IPS-20b (cell line): ENCODE data around the gene CDH13.

ENCODE experiments used
- H3K27ac ChIP-seq: one replicate; pipeline ENCODE4 v1.5.1; 2013; ENCODE audit warnings: low read length
- H3K27me3 ChIP-seq: 2 replicates; pipeline ENCODE4 v1.6.1; 2013; ENCODE audit warnings: mild to moderate bottlenecking, low read length, inconsistent platforms; ENCODE audit not compliant: insufficient read depth
- H3K36me3 ChIP-seq: 2 replicates; pipeline ENCODE4 v1.6.1; 2013; ENCODE audit warnings: low read depth, mild to moderate bottlenecking, inconsistent platforms, low read length, moderate library complexity; ENCODE audit not compliant: insufficient read depth
- H3K4me1 ChIP-seq: 2 replicates; pipeline ENCODE4 v1.6.1; 2013; ENCODE audit warnings: mild to moderate bottlenecking, control low read depth, inconsistent platforms, low read length, moderate library complexity; ENCODE audit not compliant: insufficient read depth
- H3K4me3 ChIP-seq: 2 replicates; pipeline ENCODE4 v1.5.1; 2013; ENCODE audit warnings: mild to moderate bottlenecking, low read length, inconsistent platforms
- H3K9ac ChIP-seq: 2 replicates; pipeline ENCODE4 v1.6.1; 2013; ENCODE audit warnings: low read depth, mild to moderate bottlenecking, inconsistent platforms, low read length, moderate library complexity
- H3K9me3 ChIP-seq: 2 replicates; pipeline ENCODE4 v1.6.1; 2013; ENCODE audit warnings: mild to moderate bottlenecking, low read depth, low read length, inconsistent platforms; ENCODE audit not compliant: insufficient read depth

The CDH13 gene

DNA sequence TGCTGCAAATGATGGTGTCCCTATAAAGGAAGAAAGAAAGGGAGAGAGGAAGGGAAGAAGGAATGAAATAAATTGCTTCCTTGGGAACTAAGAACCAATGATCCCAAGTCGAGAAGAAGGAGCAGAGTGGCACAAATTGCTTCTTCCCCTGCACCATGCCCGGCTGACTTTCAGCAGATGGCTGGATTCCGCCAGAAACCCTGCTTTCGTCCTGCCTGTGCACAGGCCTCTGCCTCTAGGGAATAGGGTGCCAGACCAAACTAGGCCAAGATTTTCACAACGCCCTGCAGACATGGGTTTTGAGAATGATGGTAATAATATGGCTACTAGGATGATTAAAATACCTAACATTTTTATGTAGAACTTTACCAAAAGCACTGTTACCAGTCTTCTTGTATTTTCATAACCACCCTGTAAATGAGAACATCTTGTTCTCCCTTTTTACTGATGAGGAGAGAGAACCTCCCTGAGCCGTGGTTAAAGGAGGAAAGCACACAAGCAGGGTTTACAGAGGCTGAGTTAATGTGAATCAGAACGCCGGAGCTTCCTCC lies 1058.9 kb downstream of the CDH13 start:
- H3K9ac ChIP-seq = no peak overlapping the region
- H3K4me3 ChIP-seq = no peak overlapping the region
- H3K27me3 ChIP-seq = no peaks in the 10 kb centered on the region
- peaks cover 5% of the 10 kb centered on the region; the same call in 1 of the 2 replicates for H3K4me1 ChIP-seq
- no peaks in the 10 kb centered on the region for H3K9me3 ChIP-seq
- no peaks in the 10 kb centered on the region for H3K36me3 ChIP-seq
- H3K27ac ChIP-seq = no peak overlapping the region

DNA sequence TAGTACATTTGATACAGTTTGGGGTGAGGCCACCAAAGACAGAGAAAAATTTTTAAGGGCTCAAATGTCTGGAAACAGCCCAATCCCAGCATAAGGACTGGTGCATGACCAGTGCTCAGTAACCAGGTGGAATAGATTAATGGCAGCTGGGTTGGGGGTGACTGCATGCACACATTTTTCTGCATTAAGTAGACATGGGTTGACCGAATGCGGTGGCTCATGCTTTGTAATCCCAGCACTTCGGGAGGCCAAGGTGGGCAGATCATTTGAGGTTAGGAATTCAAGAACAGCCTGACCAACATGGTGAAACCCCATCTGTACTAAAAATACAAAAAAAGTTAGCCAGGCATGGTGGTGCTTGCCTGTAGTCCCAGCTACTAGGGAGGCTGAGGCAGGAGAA lies 1060.0 kb downstream of the CDH13 start:
- Histone ChIP-seq H3K36me3 (no peaks in the 10 kb centered on the region), H3K4me1 (no peaks in the 10 kb centered on the region; the same call in 1 of the 2 replicates), H3K27me3 (no peaks in the 10 kb centered on the region), H3K4me3 (no peak overlapping the region), H3K9ac (no peak overlapping the region), H3K27ac (no peak overlapping the region), H3K9me3 (no peaks in the 10 kb centered on the region)

DNA sequence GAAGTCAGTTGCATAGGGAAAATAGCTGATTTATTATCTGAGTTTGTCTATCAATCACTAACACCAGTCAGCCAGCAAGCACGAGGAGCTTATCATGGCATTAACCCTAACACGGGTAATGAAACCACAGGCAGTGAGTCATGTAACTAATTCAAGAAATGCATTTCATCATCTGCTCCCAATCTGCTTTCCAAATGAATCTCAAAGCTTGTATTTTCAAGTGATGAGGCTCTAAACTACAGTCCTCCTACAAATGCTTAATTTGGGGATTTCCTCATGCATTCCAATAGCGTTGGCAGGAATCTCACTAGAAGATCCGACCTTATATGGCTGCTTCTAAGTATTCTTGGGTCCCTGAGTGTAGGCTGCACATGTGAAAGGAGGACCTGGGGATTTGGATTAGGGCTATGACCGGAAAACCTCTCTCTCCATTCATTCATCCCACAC lies 1062.6 kb downstream of the CDH13 start:
- Histone ChIP-seq H3K4me1 (no peaks in the 10 kb centered on the region), H3K9me3 (no peaks in the 10 kb centered on the region), H3K4me3 (no peak overlapping the region), H3K36me3 (no peaks in the 10 kb centered on the region), H3K27ac (no peak overlapping the region), H3K9ac (no peak overlapping the region; the same call in 1 of the 2 replicates), H3K27me3 (no peaks in the 10 kb centered on the region)

DNA sequence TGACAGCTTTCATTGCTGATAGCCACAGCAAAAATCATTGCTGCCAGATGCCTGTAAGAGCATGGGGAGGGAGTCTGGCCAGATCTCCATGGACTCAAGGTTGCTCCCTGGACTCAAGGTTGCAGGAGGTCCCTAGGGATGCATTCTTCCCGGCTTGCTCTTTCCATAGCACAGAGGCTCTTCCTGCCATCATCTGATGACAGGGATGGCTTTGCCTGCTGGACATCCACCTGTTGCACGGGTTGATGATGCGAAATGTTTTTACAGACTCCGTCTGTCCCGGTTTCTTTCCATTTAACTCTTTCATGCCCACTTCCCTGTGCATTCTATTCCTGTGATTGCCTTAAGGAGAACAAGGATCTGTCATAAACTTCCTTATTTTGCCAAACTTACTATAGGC lies 1065.5 kb downstream of the CDH13 start:
- no peaks in the 10 kb centered on the region for H3K27me3 ChIP-seq
- H3K27ac ChIP-seq = no peak overlapping the region
- no peaks in the 10 kb centered on the region for H3K36me3 ChIP-seq
- H3K4me3 ChIP-seq = no peak overlapping the region
- H3K9ac ChIP-seq = no peak overlapping the region
- H3K9me3 ChIP-seq = no peaks in the 10 kb centered on the region
- no peaks in the 10 kb centered on the region for H3K4me1 ChIP-seq

DNA sequence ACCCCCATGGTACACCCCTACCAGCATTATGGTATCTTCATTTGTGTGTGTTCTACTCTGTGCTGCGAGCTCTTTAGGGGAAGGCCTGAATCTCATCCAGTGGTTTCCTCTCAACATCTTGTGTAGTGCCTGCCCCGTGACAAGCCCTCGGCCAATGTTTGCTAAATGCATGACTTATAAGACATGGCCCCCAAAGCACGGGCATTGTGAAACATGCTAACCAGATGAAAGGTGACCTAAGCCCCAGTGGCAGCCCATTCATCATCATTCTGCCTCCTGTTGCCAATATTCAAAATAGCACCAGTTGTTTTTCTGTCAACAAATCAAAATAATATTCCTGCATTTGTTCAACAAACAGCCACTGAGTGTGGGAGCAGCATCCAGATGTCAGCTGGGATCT lies 1072.2 kb downstream of the CDH13 start:
- H3K27ac ChIP-seq = no peak overlapping the region
- no peaks in the 10 kb centered on the region for H3K9me3 ChIP-seq
- no peak overlapping the region for H3K4me3 ChIP-seq
- no peaks in the 10 kb centered on the region for H3K36me3 ChIP-seq
- no peaks in the 10 kb centered on the region for H3K4me1 ChIP-seq
- no peaks in the 10 kb centered on the region for H3K27me3 ChIP-seq
- no peak overlapping the region for H3K9ac ChIP-seq

DNA sequence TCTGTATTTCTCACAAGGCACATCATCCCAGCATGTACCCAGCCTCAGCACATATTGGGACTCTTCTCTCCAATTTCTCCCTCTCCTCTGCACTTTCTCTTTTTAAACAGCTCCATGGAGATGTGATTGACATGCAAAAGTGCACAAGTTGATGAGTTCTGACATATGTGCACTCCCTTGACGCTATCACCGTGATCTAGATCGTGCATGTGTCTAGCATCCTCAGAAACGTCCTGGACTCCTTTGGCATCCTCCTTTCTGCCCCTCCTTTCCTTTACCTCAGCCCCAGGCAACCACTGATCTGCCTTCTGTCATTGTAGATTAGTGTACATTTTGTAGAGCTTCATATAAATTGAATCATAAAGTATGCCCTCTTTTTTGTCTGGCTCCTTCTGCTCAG lies 1073.0 kb downstream of the CDH13 start:
- H3K9me3 ChIP-seq = no peaks in the 10 kb centered on the region
- H3K4me1 ChIP-seq = no peaks in the 10 kb centered on the region
- H3K9ac ChIP-seq = no peak overlapping the region
- no peak overlapping the region for H3K4me3 ChIP-seq
- no peaks in the 10 kb centered on the region for H3K36me3 ChIP-seq
- H3K27ac ChIP-seq = no peak overlapping the region
- no peaks in the 10 kb centered on the region for H3K27me3 ChIP-seq

DNA sequence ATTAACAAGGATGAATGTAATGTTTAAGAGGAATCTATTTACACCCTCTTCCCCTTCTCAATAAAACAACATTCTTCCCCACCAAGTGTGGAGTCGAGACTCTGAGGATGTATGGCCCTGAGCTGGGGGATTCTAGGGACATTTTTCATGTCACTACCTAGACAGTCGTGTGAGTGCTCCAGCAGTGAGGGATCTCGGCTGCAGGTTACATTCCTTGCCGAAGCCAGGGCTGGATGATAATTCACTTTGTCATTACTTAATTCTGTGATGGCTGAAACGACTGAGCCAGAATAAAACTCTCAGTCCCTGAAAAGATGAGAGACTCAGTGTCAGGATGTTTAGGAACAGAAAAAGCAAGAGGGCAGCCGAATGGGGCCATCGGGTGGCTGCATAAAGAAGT lies 1074.1 kb downstream of the CDH13 start:
- no peaks in the 10 kb centered on the region for H3K36me3 ChIP-seq
- H3K27ac ChIP-seq = no peak overlapping the region
- no peak overlapping the region for H3K4me3 ChIP-seq
- no peak overlapping the region for H3K9ac ChIP-seq
- no peaks in the 10 kb centered on the region for H3K4me1 ChIP-seq
- no peaks in the 10 kb centered on the region for H3K9me3 ChIP-seq
- H3K27me3 ChIP-seq = no peaks in the 10 kb centered on the region

DNA sequence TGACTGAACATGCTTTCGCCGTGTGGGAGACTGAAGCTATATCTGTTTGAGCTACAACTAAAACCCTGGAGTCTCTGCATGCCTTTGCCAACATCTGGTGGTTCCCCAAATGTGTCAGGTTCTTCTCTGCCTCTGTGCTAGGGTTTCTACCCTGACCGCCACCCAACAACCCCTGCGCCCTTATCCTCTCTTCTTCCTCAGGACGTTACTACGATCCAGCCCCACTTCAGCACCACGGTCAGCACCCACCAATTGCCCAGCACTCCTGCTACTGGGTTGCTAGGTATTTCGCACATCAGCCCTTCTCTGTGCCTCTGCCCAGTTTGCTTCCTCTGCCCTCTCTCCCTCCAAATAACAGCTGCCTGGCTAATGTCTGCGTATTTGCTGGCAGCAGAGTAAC lies 1074.7 kb downstream of the CDH13 start:
- Histone ChIP-seq H3K4me3 (no peak overlapping the region), H3K36me3 (no peaks in the 10 kb centered on the region), H3K9ac (no peak overlapping the region), H3K9me3 (no peaks in the 10 kb centered on the region), H3K27ac (no peak overlapping the region), H3K4me1 (no peaks in the 10 kb centered on the region), H3K27me3 (no peaks in the 10 kb centered on the region)

DNA sequence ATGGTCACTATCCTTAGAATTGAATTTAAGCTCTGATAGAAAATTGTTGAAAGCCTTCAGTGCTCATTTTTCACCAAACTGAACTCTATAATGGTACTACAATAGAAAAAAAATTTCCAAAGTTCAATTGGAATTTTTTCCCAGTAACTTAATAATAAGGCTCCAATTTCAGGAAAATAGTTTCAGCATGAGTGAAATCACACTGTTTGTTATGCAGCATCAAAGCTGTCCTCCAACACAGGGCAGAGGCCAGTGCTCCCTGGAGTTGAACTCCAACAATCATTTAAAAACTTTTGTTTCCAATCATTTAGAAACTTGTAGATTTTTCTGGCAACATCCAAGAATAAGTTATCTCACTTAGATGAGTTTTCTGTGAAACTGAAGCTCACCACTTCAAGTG lies 1077.9 kb downstream of the CDH13 start:
- Histone ChIP-seq H3K27me3 (no peaks in the 10 kb centered on the region), H3K27ac (no peak overlapping the region), H3K4me1 (no peaks in the 10 kb centered on the region), H3K4me3 (no peak overlapping the region), H3K36me3 (no peaks in the 10 kb centered on the region), H3K9me3 (no peaks in the 10 kb centered on the region), H3K9ac (no peak overlapping the region)

DNA sequence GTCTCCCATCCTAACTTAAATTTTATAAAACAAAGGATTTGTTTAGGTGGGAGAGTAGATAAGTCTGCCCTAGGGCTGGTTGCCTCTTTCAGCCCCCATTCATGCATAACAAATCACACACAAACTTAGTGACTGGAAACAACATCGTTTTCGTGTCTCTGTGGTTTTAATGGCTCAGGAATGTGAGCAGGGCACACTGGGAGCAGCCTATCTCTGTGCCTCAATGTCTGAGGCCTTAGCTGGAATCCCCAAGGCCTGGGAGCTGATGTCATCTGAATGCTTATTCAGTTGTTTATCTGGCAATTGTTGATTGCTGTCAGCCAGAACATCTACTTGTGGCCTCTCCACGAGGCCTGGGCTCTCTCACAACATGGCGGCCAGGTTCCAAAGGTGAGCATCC lies 1079.1 kb downstream of the CDH13 start:
- no peaks in the 10 kb centered on the region for H3K4me1 ChIP-seq
- H3K9me3 ChIP-seq = no peaks in the 10 kb centered on the region
- no peaks in the 10 kb centered on the region for H3K27me3 ChIP-seq
- no peak overlapping the region for H3K4me3 ChIP-seq
- H3K9ac ChIP-seq = no peak overlapping the region
- H3K27ac ChIP-seq = no peak overlapping the region
- H3K36me3 ChIP-seq = no peaks in the 10 kb centered on the region

DNA sequence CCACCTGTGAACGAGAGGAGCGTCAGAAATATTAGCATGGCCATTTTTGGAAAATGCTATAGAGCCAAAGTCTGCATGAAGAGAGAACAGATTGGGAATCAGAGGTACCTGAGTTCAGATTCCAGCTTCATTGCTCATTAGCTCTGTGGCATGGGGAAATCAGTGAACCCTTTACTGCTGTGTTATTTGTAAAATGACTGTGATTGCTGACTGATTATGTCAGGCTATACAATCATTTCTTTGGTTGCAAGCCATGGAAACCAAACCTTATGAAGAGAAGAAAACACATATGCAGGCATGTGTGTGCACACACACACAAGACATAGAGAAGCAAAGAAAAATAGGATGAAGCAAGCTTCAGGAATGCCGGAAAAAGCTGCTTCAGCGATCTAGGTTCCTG lies 1079.6 kb downstream of the CDH13 start:
- H3K9me3 ChIP-seq = no peaks in the 10 kb centered on the region
- H3K36me3 ChIP-seq = no peaks in the 10 kb centered on the region
- H3K4me3 ChIP-seq = no peak overlapping the region
- H3K9ac ChIP-seq = no peak overlapping the region
- H3K27ac ChIP-seq = no peak overlapping the region
- no peaks in the 10 kb centered on the region for H3K27me3 ChIP-seq
- H3K4me1 ChIP-seq = no peaks in the 10 kb centered on the region

DNA sequence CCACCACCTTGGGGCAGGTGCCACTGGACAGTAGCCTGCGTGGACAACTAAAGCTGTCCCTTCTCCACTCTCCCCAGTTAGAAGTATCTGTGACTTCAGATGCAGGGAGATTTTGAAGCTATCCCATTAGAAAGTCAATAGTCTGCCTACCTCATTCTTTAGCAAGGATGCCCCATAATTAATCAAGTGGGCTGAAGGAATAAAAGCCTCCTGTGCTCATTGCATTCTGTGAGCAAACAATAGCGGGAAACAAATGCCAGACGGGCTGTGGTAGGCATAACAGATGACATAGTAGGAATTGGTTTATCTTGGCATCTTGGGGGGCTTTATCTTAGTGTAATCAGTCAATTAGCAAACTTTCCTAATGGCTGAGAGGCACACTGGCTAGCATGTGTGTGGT lies 1084.3 kb downstream of the CDH13 start:
- no peaks in the 10 kb centered on the region for H3K36me3 ChIP-seq
- no peak overlapping the region for H3K27ac ChIP-seq
- peaks cover 5% of the 10 kb centered on the region; the same call in 1 of the 2 replicates for H3K4me1 ChIP-seq
- no peaks in the 10 kb centered on the region for H3K27me3 ChIP-seq
- H3K9ac ChIP-seq = no peak overlapping the region
- H3K4me3 ChIP-seq = no peak overlapping the region
- H3K9me3 ChIP-seq = no peaks in the 10 kb centered on the region
